Activated T-cell treated with anti-CD3 and anti-CD28 coated beads, Interleukin-2, amount 50 U/mL, for 24 hours (primary cell): ENCODE data around the gene SLC25A24.
"Not testable (repeated sequence)": the region's sequence is repeated elsewhere in the genome, so short reads cannot be mapped to it uniquely, and the experiment has no call there.

ENCODE experiments used
- DNase-seq: peaks from one replicate; pipeline ENCODE4 v3.0.0-alpha.2; 2020
- H3K27ac Mint-ChIP-seq: 2 replicates; pipeline ENCODE4 v1.8.0; 2020; ENCODE audit warnings: mild to moderate bottlenecking, mixed read lengths
- H3K27me3 Mint-ChIP-seq: 2 replicates; pipeline ENCODE4 v1.8.0; 2020; ENCODE audit warnings: mixed read lengths
- H3K36me3 Mint-ChIP-seq: 2 replicates; pipeline ENCODE4 v1.8.0; 2020; ENCODE audit warnings: low read depth, mixed read lengths
- H3K4me1 Mint-ChIP-seq: 2 replicates; pipeline ENCODE4 v1.8.0; 2020; ENCODE audit warnings: low read depth, mixed read lengths
- H3K4me3 Mint-ChIP-seq: 2 replicates; pipeline ENCODE4 v1.8.0; 2020; ENCODE audit warnings: mild to moderate bottlenecking, moderate library complexity, mixed read lengths
- H3K9me3 Mint-ChIP-seq: 2 replicates; pipeline ENCODE4 v1.8.0; 2020; ENCODE audit warnings: mixed read lengths

The SLC25A24 gene

GRCh38 chr1:108209456-108210108 lies 9.4 kb upstream of the SLC25A24 start:
- peak overlapping the region; percentile 4 for H3K27ac Mint-ChIP-seq
- DNase-seq = no peak
- H3K27me3 Mint-ChIP-seq = peaks cover 42% of the 10 kb centered on the region
- no peaks in the 10 kb centered on the region for H3K36me3 Mint-ChIP-seq
- peaks cover 2% of the 10 kb centered on the region for H3K9me3 Mint-ChIP-seq
- H3K4me3 Mint-ChIP-seq = no peak overlapping the region
- peaks cover 12% of the 10 kb centered on the region for H3K4me1 Mint-ChIP-seq

DNA sequence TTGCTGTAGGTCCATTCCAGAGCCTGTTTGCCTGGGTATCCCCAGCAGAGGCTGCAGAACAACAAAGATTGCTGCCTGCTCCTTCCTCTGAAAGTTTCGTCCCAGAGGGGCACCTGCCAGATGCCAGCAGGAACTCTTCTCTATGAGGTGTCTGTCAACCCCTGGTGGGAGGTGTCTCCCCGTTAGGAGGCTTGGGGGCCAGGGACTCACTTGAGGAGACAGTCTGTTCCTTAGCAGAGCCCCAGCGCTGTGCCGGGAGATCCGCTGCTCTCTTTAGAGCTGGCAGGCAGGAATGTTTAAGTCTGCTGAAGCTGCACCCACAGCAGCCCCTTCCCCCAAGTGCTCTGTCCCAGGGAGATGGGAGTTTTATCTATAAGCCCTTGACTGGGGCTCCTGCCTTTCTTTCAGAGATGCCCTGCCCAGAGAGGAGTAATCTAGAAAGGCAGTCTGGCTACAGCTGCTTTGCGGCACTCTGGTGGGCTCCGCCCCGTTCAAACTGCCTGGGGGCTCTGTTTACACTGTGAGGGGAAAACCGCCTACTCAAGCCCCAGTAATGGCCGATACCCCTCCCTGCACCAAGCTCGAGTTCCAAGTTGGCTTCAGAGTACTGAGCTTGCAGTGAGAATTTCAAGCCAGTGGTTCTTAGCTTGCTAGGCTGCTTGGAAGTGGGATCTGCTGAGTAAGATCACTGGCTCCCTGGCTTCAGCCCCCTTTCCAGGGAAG lies 8.7 kb upstream of the SLC25A24 start:
- Mint-ChIP-seq H3K4me3 (no peak overlapping the region), H3K36me3 (no peaks in the 10 kb centered on the region), H3K27me3 (peaks cover 42% of the 10 kb centered on the region)

GRCh38 chr1:108203582-108203981 lies 3.4 kb upstream of the SLC25A24 start:
- not testable (repeated sequence) for DNase-seq, H3K4me3 Mint-ChIP-seq, H3K9me3 Mint-ChIP-seq, H3K36me3 Mint-ChIP-seq, H3K27ac Mint-ChIP-seq
- Mint-ChIP-seq H3K27me3 (peaks cover 15% of the 10 kb centered on the region), H3K4me1 (peaks cover 19% of the 10 kb centered on the region)

More for the DNA sequence above, 8.7 kb upstream of the SLC25A24 start:
- peaks cover 12% of the 10 kb centered on the region for H3K4me1 Mint-ChIP-seq
- H3K27ac Mint-ChIP-seq = no peak overlapping the region
- H3K9me3 Mint-ChIP-seq = peaks cover 2% of the 10 kb centered on the region
- no peak for DNase-seq

- H3K9me3 Mint-ChIP-seq = peaks cover 2% of the 10 kb centered on the region
- H3K4me1 Mint-ChIP-seq = peaks cover 31% of the 10 kb centered on the region
- H3K27ac Mint-ChIP-seq = no peak overlapping the region
- no peak overlapping the region for H3K4me3 Mint-ChIP-seq
- no peaks in the 10 kb centered on the region for H3K27me3 Mint-ChIP-seq
- no peak for DNase-seq
- peaks cover 8% of the 10 kb centered on the region for H3K36me3 Mint-ChIP-seq
Measured at GRCh38 chr1:108201687-108202086, 1.5 kb upstream of the SLC25A24 start.

GRCh38 chr1:108200687-108201051 lies 526 bp upstream of the SLC25A24 start:
- Mint-ChIP-seq H3K4me1 (peaks cover 31% of the 10 kb centered on the region), H3K36me3 (peaks cover 8% of the 10 kb centered on the region), H3K9me3 (peaks cover 2% of the 10 kb centered on the region), H3K27ac (peak overlapping the region; percentile 73), H3K4me3 (peak overlapping the region; percentile 85), H3K27me3 (no peaks in the 10 kb centered on the region)
- no peak for DNase-seq

- H3K27me3 Mint-ChIP-seq = no peaks in the 10 kb centered on the region
- H3K9me3 Mint-ChIP-seq = no peaks in the 10 kb centered on the region
- peak overlapping the region; percentile 75 for H3K27ac Mint-ChIP-seq
- peaks cover 31% of the 10 kb centered on the region for H3K4me1 Mint-ChIP-seq
- DNase-seq = no peak
- H3K36me3 Mint-ChIP-seq = peaks cover 19% of the 10 kb centered on the region
- H3K4me3 Mint-ChIP-seq = peak overlapping the region; percentile 85
Measured at GRCh38 chr1:108199201-108199691, 897 bp downstream of the SLC25A24 start.

DNA sequence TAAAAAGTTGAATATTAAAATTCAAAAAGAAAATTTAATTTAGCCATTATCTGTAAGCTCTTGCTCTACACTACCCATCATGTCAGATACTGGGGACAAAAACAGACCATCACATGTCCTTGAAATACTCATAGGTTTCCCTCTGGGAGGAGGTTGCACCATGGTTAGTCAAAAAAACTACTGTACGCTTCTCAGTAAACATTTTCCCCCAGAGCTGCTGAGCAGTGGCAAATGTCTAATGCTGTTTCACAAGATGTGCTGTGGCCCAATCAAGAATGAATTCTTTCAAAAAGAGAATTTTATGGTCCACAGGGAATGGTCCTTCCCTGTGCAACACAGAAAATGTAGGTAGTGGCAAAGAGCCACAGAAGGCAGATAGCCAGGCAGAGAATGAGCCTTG lies 6.1 kb downstream of the SLC25A24 start:
- no peak overlapping the region for H3K27ac Mint-ChIP-seq
- peaks cover 25% of the 10 kb centered on the region for H3K4me1 Mint-ChIP-seq
- no peak for DNase-seq
- no peak overlapping the region for H3K4me3 Mint-ChIP-seq
- no peaks in the 10 kb centered on the region for H3K27me3 Mint-ChIP-seq
- peaks cover 4% of the 10 kb centered on the region for H3K9me3 Mint-ChIP-seq
- peaks cover 50% of the 10 kb centered on the region for H3K36me3 Mint-ChIP-seq

DNA sequence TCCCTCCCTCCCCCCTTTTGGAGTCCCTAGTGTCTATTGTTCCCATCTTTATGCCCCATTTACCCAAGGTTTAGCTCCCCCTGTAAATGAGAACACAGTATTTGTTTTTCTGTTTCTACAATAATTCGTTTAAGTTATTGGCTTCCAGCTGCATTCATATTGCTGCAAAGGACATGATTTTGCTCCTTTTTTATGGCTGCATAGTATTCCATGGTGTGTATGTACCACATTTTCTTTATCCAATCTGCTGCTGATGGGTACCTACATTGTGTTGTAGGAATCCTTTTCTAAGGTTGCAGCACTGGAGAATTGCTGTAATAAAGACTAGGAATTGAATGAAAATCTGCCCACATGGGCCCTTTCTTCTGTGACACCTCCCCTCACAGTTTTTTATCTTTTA lies 6.8 kb downstream of the SLC25A24 start:
- no peak for DNase-seq
- H3K9me3 Mint-ChIP-seq = peaks cover 4% of the 10 kb centered on the region
- peaks cover 56% of the 10 kb centered on the region for H3K36me3 Mint-ChIP-seq
- H3K4me1 Mint-ChIP-seq = peaks cover 26% of the 10 kb centered on the region
- H3K27ac Mint-ChIP-seq = no peak overlapping the region
- no peaks in the 10 kb centered on the region for H3K27me3 Mint-ChIP-seq
- no peak overlapping the region for H3K4me3 Mint-ChIP-seq

- DNase-seq = no peak
- H3K4me1 Mint-ChIP-seq = peaks cover 19% of the 10 kb centered on the region
- H3K9me3 Mint-ChIP-seq = peaks cover 6% of the 10 kb centered on the region
- H3K27ac Mint-ChIP-seq = no peak overlapping the region
- H3K36me3 Mint-ChIP-seq = peaks cover 61% of the 10 kb centered on the region
- H3K27me3 Mint-ChIP-seq = no peaks in the 10 kb centered on the region
- H3K4me3 Mint-ChIP-seq = no peak overlapping the region
Measured at GRCh38 chr1:108192581-108192980, 7.6 kb downstream of the SLC25A24 start.

DNA sequence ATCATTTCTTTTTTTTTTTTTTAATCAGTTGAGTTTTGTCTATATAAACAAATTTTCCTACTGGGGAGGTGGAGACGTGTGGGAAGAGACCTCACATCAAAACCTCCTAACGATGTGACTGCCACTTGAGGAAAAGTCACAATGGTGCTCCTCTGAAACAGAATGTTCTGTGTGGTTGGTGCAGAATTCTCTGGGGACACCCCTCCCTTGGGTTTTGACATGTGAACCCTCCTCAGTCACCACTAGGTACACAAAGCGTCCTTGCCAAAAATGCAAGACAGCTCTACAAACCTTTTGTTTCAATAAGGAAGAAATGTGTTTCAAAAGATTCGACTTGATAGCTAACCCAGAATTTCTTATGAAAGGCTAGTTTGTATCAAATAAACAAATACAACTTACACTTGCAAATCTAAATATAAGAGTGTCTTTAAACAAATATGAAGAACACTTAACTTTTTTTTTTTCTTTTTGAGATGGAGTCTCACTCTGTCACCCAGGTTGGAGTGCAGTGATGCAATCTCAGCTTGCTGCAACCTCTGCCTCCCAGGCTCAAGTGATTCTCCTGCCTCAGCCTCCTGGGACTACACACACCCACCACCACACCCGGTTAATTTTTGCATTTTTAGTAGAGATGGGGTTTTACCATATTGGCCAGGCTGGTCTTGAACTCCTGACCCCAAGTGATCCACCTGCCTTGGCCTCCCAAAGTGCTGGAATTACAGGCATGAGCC lies 9.3 kb downstream of the SLC25A24 start:
- no peak for DNase-seq
- Mint-ChIP-seq H3K9me3 (peaks cover 6% of the 10 kb centered on the region), H3K27ac (no peak overlapping the region), H3K4me3 (no peak overlapping the region), H3K36me3 (peaks cover 63% of the 10 kb centered on the region), H3K27me3 (no peaks in the 10 kb centered on the region), H3K4me1 (peaks cover 15% of the 10 kb centered on the region)

DNA sequence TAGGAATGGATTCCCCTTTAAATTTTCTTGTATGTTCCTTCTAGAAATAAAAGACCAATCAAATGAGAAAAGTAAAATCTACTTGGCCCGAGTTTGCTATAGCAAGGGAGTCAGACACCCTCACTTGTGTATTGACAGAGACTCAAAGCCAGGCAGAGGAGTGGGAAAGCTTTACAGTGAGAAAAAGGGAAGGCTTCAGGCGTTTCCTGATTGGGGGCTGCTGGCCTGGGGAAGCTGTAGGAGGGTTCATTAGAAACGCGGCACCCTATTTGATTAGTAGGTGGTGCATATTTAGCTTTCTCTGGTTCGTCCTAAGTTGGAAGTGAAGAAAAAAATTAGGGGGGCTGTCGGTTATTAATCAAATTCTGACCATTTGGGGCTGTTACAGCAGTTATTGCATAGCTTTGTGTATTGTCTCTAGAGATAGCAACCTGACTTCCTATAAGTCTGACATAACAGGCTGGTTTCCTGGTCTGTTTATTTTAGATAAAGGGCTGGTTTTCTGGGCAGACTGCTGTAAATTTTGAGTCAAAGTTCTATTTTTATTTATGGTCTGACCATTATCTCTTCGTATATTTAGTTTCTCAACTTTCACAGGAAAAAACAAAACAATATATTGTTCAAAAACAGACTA lies 10.0 kb downstream of the SLC25A24 start:
- H3K4me1 Mint-ChIP-seq = peaks cover 15% of the 10 kb centered on the region
- no peak overlapping the region for H3K4me3 Mint-ChIP-seq
- H3K27ac Mint-ChIP-seq = no peak overlapping the region
- peaks cover 61% of the 10 kb centered on the region for H3K36me3 Mint-ChIP-seq
- DNase-seq = no peak
- H3K9me3 Mint-ChIP-seq = peaks cover 6% of the 10 kb centered on the region
- H3K27me3 Mint-ChIP-seq = no peaks in the 10 kb centered on the region

GRCh38 chr1:108188801-108189200 lies 11.3 kb downstream of the SLC25A24 start:
- Mint-ChIP-seq H3K9me3 (peaks cover 8% of the 10 kb centered on the region), H3K4me1 (peaks cover 15% of the 10 kb centered on the region), H3K27me3 (no peaks in the 10 kb centered on the region), H3K27ac (peak overlapping the region; percentile 35), H3K4me3 (no peak overlapping the region), H3K36me3 (peaks cover 63% of the 10 kb centered on the region)
- DNase-seq = no peak

DNA sequence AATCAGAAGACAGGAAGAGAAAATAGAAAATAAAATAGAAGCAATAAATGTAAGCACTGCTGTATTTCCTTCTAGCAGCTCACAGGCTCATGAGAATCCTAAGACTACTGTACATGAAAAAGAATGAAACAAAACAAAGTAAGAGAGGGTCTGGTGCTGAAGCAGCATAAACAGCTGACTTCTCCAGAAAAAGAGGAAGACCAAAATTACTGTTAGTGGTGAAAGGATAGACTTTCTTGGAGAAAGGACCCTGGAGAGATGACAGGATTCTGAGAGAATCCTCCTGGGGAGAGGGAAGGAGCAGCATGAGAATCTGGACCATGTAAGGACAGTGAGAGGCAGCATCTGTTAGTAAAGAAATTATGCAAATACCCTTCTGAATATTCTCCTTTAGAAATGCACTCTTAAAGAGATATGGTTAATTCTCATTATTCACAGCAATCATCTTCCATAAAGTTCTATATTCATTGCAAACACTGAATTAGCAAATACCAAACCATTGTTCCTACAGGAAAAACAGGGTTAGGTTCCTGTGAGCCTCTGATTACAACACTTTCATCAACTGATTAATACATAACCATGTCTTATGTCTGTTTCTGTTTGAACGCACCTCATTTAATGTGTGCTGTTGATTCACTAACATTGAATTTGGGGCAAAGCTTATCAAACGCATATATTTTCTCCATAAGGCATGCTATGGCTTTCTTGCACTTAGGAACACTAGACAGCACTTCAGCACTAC lies 17.0 kb downstream of the SLC25A24 start:
- no peak for DNase-seq
- no peak overlapping the region for H3K4me3 Mint-ChIP-seq
- peaks cover 8% of the 10 kb centered on the region for H3K9me3 Mint-ChIP-seq
- peaks cover 10% of the 10 kb centered on the region for H3K4me1 Mint-ChIP-seq
- peaks cover 62% of the 10 kb centered on the region for H3K36me3 Mint-ChIP-seq
- no peaks in the 10 kb centered on the region for H3K27me3 Mint-ChIP-seq
- no peak overlapping the region for H3K27ac Mint-ChIP-seq

- Mint-ChIP-seq H3K4me1 (peaks cover 17% of the 10 kb centered on the region), H3K27ac (no peak overlapping the region), H3K27me3 (no peaks in the 10 kb centered on the region), H3K4me3 (no peak overlapping the region), H3K36me3 (peaks cover 74% of the 10 kb centered on the region), H3K9me3 (peaks cover 9% of the 10 kb centered on the region)
- no peak for DNase-seq
Measured at GRCh38 chr1:108179018-108179417, 21.1 kb downstream of the SLC25A24 start.
